ENCODE results near the gene SMPD3.

The SMPD3 gene

DNA sequence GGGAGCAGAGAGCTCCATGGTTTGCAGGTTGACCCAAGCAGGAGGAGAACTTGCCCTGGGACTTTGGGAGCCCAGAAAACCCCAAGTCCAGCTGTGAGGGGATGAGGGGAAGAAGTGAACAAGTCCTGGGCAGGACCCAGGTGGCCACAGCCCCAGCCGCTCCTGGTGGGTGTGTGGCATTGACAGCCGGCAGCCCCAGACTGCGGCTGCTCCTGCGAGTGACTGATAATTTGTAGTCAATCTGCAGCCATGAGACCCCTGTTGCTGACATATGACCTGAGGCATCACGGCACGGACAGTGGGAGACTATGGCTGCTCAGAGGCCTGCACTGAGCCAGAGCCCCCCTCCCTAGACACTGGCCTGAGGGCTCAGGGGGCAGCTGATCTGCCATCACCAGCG, 71.1 kb downstream of the SMPD3 start:
- no peak for DNase-seq (ENCODE audit: low read depth, low spot score)
- no peak overlapping the region for H3K4me3 ChIP-seq (ENCODE audit: low read length)

DNA sequence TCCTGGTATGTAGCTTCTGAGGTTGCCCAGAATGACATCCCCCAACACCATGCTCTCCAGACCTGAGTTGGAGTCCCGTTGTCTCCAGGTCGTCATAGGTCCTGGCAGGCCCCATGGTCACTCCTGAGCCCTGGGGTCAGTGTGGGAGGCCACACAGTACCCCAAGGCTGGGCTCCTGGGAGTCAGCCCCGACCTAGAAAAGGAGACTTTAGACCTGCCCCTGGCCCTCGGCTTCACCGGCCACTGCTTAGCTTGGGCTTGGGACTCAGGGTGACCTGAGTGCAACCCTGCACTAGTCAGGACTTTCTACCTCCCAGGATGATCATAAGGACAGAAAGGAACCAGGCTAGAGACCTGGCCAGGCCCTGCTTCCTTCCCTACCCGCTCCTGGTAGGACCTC, 71.7 kb downstream of the SMPD3 start:
- no peak for DNase-seq (ENCODE audit: low read depth, low spot score)
- no peak overlapping the region for H3K4me3 ChIP-seq (ENCODE audit: low read length)

DNA sequence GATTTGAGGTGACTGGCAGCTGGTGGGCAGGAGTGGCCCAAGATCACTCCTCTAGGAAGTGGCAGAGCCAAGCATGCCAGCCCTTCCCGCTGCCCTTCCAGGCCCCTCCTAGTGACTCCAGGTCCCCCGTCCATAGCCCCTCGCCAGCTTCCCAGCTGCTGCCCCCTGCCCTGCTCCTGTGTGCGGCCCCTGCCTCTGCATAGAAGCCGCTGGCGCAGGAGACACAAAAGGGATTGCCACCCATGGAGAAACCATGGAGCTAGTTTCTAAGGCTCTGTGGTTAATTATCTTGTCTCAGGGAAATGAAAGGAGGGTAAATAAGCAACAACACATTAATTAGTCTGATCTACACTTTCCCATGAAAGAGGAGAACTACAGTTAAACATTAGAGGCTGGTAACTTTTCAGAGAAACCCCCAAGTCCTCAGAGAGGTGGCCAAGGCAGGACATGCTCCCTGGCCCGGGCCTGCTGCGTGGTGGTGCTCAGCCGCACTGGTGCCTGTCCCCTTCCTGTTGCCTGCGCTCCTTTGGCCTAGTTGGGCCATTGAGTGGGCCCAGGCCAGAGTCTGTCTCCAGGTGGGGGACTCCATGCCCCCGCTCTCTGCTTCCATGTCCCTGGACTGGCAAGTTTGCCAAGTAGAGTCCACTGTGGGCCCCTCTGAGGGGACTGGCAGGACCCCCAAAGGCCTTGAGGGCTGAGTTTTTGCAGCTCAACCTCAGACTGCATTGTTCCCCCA, 72.3 kb downstream of the SMPD3 start:
- DNase-seq (ENCODE audit: low read depth, low spot score) = no peak
- no peak overlapping the region for H3K4me3 ChIP-seq (ENCODE audit: low read length)

DNA sequence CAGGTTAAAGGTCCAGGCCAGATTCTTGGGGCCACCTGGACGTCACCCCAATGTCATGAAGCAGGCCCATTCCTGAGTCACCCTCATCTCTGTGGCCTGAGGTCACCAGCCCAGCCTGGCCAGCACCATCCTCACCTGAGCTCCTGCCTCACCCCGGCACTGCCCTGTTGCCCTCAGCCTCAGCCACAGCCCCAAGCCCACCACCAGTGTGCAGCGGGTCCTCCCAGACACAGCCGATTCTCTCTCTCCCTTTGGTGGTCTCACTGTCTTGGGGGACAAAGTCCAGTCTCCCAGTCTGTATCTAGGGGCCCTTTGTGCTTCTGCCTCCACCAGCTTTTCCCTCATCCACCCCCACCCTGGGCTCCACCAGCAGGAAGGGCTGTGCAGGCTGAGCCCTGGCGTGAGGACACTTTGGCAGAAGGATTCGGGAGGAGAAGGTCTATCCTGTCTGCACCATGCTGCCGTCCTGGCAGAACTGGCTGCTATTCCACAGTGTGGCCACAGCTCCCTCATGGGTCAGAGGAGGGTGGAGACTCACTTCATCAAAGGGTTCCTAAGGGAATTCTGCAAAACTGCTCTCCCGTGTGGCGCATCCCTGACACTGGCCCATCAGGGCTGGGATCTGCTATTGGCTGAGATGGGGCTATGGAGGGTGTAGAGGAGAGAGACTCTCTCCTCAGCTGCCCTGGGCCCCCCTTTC, 73.2 kb downstream of the SMPD3 start:
- DNase-seq (ENCODE audit: low read depth, low spot score) = no peak
- no peak overlapping the region for H3K4me3 ChIP-seq (ENCODE audit: low read length)

DNA sequence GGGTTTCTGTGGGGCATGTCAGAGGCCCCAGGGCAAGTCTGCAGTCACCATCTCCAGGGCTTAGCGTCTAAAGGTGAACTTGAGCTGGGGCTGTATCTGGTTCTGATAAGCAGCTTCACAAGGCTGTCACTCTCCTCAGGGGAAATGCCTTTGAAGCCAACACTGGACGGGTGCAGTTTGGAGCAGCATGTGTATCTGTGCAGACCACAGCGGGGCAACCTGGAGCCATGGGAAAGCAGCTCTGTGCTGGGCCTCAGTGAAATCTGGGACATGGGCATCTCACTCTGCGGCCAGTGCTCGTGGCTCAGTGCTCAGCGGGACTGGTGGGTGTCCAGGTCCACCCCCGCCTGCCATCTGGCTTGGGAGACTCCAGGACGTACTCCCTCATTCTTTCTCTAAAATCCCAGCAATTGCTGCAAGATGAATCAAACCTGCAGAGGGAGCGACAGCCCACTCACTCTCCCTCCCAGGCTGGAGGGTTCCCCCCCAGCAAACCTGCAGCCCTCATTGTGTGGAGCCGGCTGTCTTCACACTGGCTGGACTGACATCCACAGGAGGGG, 74.0 kb downstream of the SMPD3 start:
- H3K4me3 ChIP-seq (ENCODE audit: low read length) = no peak overlapping the region
- no peak for DNase-seq (ENCODE audit: low read depth, low spot score)

DNA sequence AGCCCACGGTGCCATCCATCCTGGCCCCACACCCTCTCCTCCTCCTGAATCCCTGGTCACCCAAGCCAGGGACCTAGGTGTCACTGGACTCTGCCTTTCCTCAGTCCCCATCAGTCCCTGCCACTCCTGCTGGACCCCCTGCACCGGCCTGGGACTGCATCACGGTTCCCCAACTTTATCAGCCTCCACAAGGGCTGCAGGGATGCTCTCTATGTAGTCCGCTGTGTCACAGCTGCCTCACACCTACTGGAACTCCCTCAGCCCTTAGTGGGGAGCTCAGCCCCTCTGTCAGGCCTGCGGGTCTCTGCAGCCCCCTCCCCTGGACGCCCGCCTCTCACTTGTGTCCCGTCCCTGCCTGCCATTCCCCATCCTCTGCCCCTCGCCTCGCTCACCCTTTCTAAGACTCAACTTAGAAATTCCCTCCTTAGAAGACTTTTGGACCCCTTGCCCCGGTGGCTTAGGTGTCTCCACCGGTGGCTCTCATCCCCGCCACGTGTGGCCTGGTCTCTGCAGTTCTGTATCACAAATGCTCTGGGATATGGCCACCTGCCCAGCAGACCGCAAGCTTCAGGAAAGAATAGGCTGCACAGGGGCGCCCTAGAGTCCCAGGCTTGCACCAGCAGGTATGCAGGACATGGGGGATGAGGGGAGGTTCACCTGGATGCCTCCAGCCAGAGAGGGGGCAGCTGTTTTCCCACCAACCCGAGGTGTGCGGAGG, 74.6 kb downstream of the SMPD3 start:
- DNase-seq (ENCODE audit: low read depth, low spot score) = no peak
- H3K4me3 ChIP-seq (ENCODE audit: low read length) = no peak overlapping the region

DNA sequence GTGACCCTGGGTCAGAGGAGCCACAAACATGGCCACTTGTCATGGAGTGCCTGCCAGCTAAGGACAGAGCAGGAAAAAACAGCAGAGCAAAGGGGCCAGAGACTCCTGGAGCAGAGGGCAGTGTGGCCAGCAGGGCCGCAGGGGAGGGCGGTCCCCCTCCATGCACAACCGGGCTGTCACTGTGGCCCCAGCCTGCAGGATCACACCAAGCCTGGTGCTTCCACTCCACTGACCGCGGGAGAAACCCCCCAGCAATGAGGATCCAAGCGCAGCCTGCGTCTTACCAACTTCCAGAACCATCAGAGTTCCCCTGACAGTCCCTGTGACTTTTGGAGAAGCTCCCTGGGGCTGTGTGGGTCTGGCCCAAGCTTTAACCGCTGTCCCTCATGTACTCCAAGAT, 75.5 kb downstream of the SMPD3 start:
- no peak for DNase-seq (ENCODE audit: low read depth, low spot score)

DNA sequence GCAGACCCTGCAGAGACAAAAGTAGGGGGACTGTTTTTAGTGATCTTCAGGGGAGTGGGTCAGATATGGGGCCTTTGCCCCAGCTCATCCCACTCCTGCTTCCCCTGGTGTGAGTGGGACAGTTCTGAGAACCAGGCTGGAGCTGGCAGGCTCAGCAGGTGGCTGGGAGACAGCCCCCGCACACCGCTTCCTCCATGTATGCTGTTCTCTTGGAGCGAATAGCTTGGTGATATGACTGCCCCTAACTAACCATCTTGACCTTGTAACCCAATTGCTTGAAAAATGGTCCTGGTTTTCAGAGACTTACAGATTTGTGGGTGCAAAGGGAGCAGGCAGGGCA, 76.0 kb downstream of the SMPD3 start:
- DNase-seq (ENCODE audit: low read depth, low spot score) = no peak
- no peak overlapping the region for H3K4me3 ChIP-seq (ENCODE audit: low read length)

More for the DNA sequence above, 75.5 kb downstream of the SMPD3 start:
- no peak overlapping the region for H3K4me3 ChIP-seq (ENCODE audit: low read length)

DNA sequence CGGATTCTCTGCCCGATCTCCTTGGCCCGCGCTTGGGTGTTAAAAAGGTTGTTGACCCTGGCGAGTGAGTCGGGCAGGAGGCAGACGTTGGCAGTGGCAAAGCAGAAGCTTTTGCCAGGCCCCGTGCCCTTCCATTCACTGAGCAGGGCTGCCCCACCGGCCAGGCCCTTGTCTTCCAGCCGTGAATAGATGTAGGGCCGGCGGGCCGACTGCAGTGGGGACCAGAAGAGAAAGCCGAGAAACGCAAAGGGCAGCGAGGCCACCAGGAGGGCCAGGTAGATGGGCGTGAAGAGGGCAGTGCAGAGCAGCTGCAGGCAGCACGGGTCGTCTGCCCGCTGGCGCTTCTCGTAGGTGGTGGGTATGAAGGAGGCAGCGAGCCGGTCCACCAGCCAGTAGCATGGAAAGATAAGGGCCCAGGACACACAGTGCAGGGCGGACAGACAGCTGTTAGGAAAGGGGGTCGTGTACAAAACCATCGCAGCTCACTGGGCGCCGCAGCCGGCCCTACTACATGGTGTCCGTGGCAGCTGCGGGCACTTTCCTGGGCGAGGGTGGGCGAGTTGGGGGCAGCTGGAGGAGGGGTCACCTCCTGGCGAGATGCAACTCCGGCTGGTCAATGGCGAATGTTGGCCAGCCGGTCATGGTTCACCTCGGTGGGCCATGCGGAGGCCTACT, 76.5 kb downstream of the SMPD3 start:
- no peak overlapping the region for H3K4me3 ChIP-seq (ENCODE audit: low read length)
- no peak for DNase-seq (ENCODE audit: low read depth, low spot score)

DNA sequence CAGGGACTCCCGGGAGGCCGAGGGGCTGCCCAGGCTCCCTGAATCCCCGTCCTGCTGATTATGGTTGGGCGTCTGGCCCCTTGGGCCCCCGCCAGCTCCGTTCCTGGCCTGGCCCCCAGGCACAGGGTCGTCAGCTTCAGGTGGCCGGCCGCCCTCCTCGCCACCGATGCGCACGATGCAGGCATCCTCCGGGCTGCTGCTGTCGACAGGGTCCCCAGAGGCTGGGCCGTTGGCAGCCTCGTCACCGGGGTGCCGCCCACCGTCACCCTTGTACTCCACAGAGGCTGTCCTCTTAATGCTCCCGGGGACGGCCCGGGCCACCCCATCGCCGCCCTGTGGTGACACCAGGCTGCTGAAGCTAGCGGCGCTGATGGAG, 77.0 kb downstream of the SMPD3 start:
- no peak for DNase-seq (ENCODE audit: low read depth, low spot score)

DNA sequence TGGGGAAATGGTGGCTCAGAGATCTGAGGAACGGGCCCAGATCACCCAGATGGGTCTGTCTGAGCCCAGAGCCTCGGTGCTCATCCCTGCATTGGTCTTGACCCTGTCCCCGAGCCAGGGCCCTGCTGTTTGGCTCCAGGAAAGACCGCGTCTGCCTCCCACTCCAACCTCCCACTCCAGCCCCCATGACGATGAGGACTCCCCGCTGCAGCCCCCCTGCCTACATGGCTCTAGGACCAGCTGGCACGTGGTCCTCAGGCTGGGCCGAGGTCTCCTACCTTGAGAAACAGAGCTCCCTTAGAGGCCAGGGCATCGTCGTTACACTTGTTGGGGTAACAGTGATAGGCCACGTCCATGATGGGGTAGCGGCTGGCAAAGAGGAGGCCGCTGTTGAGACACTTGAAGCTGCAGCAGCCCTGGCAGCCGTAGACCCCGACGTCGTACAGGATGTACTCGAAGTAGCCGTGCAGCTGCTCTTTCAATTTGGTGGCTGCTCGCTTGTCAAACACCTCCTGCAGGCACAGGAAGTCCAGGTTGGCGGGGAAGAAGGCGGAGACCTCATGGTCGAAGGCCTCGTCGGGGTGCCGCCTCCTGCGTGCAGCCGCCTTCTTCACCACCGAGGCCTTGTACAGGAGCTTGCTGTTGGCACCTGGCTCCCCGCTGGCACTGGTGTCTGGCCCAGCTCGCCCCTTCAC, 77.6 kb downstream of the SMPD3 start:
- DNase-seq (ENCODE audit: low read depth, low spot score) = peak; percentile 51
- H3K4me3 ChIP-seq (ENCODE audit: low read length) = no peak overlapping the region

More for the DNA sequence above, 77.0 kb downstream of the SMPD3 start:
- H3K4me3 ChIP-seq (ENCODE audit: low read length) = no peak overlapping the region

DNA sequence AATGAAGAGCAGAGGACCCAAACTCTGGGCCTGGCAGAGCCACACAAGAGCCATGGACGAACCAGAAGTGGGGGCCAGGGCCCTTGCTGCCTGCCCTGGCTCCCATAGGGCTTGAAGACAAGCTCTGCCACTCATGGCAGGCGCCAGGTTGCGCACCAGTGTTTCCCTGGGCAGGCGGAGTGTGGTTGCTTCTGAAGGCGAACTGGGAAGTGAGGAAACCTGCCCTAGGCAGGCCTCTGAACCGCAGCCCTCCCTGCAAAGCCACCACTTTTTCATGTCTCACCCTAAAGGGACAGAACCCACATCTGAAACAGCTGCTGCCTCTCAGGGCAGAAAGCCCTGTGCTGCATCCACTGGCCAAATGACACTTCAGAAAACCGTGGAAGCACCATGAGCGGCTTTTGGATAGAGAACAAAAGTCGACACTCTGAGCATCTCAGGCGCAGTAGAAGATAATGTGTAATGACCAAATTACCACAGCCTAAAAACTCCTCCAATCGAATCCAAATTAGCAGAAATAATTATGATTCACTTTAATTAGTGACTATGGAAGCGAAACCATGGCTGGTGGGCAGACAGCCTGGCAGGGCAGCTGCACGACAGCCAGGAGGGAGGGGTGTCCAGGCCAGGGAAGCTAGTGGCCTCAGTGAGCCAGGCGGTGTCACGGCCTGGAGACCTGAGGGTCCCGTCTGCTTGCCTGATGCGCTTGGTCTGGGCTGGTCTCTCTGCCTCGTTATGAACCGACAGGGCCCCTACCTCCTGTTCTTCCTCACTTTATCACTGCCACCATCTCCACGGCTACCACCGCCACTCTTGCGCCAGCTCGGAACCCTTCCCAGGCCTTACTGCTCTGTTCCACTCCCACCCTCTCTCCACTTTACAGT, 78.4 kb downstream of the SMPD3 start:
- peak; percentile 81 for DNase-seq (ENCODE audit: low read depth, low spot score)

DNA sequence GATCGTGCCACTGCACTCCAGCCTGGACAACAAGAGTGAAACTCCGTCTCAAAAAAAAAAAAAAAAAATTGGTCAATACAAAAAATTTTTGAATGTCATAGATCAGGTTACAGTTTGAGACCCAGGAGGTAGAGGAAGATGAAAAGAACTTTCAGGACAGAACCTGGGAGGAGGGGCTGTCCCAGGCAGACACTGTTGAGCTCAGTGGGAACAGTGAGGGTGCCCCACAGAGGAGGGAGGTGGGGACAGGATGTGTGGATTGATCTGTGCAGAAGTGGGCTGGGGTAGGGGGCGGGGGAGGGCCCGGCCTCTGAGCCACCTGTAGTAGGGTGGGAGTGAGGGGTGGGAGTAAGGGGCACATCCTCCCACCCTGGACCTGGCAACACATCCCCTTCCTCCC, 79.1 kb downstream of the SMPD3 start:
- no peak for DNase-seq (ENCODE audit: low read depth, low spot score)
- H3K4me3 ChIP-seq (ENCODE audit: low read length) = no peak overlapping the region

More for the DNA sequence above, 78.4 kb downstream of the SMPD3 start:
- H3K4me3 ChIP-seq (ENCODE audit: low read length) = no peak overlapping the region

DNA sequence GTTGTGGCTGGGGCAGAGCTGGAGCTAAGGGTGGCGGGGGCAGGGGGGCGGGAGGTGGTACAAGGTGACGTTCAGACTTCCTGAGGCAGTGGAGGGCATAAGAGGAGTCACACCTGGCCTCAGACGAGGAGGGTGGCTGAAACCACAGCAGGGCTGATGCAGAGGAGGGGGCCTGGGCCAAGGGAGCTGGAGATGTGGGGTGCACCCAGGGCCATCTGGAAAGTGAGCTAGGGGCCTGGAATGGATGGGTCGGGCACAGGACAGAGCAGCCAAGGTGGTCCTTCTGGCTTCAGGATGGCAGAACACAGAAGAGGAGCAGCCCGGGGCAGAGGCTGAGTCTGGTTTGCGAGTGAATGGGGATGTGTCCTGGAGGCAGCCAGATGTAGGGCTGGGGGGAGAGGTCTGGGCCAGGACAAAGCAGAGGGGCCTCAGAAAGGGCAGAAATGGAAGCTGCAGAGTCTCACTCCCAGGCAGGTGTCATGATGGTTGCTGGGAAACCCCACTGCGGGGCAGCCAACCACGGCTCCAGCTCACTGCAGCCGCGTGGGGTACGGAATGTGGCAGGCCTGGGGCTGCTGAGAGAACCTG, 79.9 kb downstream of the SMPD3 start:
- no peak overlapping the region for H3K4me3 ChIP-seq (ENCODE audit: low read length)
- DNase-seq (ENCODE audit: low read depth, low spot score) = no peak

DNA sequence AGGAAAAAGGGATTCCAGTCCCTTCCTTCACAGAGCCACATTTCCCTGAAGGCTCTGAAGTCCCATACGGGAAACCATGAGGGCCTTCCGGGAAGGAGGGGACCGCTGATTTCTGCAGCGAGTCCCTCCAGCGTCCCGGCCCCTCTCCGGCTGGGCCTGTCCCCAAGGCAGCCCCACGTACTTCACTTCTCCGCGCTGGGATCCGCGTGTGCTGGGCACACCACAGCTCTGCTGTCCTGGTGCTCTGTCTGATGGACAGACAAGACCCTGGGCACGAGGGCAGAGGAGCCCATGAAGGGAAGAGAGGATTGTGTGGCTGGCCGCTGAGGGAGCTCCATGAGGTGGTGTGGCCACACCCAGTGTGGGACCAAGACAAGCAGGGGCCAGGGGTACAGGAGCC, 80.4 kb downstream of the SMPD3 start:
- no peak for DNase-seq (ENCODE audit: low read depth, low spot score)
- no peak overlapping the region for H3K4me3 ChIP-seq (ENCODE audit: low read length)

DNA sequence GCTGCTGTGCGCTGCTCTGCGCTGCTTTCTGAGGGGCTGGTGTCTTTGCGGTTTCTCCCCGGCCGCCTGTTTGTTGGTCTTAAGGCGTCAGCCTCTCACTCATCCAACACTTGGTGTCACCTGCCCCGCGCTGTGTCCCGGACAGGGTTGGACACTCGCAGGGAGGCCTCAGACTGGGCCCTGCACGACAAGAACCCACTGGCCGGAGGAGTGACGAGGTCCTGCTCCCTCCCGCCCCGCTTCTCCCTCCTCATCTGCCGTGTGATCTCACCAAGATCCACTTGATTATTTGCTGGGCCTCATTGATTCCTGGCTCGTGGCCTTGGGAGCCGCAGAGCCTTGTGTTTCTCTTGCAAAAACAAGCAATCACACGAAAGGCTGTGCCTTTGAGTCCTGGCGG, 80.9 kb downstream of the SMPD3 start:
- H3K4me3 ChIP-seq (ENCODE audit: low read length) = no peak overlapping the region
- DNase-seq (ENCODE audit: low read depth, low spot score) = no peak

DNA sequence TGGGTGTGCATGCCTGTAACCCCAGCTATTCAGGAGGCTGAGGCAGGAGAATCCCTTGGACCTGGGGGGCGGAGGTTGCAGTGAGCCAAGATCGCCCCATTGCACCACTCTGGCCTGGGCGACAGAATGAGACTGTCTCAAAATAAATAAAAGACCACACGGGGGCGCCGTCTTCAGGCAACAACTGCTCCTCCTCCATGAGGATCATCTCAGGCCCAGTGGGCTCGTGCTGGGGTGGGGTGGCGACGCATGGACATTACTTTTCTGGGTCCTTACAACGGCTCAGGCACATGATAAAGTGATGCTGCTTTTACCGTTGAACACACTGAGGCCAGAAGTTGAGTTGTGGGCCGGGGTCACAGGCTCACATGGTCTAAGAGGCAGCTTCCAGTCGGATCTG, 81.3 kb downstream of the SMPD3 start:
- no peak overlapping the region for H3K4me3 ChIP-seq (ENCODE audit: low read length)
- no peak for DNase-seq (ENCODE audit: low read depth, low spot score)

DNA sequence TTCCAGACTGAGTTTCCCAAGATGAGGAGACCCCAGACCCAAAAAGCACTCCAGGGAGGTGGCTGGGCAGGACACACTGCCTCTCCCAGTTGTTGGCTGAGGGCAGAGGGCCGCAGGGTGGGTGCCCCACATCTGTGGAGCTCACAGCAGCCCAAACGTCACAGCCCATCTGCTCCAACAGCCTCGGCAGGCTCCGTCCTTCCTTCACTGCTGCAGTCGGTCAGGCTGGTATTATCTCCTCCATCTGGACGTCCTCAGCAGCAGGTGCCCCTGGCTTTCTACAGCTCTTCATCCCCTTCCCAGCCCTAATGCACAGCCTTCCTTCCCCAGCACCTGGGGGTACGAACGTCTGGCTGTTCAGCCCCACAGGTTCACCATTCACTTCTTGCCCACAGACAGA, 82.2 kb downstream of the SMPD3 start:
- no peak overlapping the region for H3K4me3 ChIP-seq (ENCODE audit: low read length)
- DNase-seq (ENCODE audit: low read depth, low spot score) = no peak
